ENCODE results near the gene ANKRD7.

DNA sequence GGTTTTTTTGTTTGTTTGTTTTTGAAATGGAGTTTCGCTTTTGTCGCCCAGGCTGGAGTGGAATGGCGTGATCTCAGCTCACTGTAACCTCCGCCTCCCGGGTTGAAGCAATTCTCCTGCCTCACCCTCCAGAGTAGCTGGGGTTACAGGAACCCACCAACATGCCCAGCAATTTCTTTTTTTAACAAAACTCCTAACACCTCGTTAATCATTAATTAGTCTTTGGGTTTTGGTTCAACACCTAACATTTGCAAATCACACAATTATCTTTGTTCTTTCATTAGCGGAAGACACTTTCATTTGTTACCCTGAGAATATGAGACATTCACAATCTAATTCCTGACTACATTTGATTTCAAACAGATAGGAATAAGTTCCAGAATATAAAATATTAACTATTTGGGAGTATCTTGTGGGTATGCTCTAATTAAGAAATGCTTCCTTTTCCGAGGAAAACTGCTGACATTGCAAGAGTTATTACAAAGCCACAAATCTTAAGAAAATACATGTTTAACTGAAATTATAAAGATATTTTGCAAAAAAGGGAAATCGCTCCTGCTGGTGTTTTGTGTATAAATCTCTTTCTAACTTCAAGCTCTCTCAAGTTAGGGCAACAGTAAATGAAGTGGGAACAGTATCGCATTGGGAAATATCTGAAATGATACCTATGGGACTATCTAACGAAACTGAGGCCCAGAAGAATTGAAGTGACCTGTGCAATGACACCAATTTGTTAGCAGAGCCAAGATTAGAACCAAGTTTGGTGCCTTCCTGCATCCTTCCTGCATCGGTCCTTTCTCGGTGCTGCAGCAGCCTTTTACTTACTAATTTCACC is 41.7 kb upstream of the ANKRD7 start:
- TF ChIP-seq, protein P1, sequence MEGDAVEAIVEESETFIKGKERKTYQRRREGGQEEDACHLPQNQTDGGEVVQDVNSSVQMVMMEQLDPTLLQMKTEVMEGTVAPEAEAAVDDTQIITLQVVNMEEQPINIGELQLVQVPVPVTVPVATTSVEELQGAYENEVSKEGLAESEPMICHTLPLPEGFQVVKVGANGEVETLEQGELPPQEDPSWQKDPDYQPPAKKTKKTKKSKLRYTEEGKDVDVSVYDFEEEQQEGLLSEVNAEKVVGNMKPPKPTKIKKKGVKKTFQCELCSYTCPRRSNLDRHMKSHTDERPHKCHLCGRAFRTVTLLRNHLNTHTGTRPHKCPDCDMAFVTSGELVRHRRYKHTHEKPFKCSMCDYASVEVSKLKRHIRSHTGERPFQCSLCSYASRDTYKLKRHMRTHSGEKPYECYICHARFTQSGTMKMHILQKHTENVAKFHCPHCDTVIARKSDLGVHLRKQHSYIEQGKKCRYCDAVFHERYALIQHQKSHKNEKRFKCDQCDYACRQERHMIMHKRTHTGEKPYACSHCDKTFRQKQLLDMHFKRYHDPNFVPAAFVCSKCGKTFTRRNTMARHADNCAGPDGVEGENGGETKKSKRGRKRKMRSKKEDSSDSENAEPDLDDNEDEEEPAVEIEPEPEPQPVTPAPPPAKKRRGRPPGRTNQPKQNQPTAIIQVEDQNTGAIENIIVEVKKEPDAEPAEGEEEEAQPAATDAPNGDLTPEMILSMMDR (conservative IDR thresholded peaks at IDR 0.05; ENCODE audit: low read depth, low read length): no peak
- TF ChIP-seq EZH2 (IDR thresholded peaks at IDR 0.05; ENCODE audit: low read length, unreplicated experiment): no peak
- no peak for TF ChIP-seq EZH2phosphoT487 (IDR thresholded peaks at IDR 0.05; ENCODE audit: borderline replicate concordance, low read length)
